Measurements from ENCODE around the gene SLC22A5.
"Not testable (repeated sequence)": the region's sequence is repeated elsewhere in the genome, so short reads cannot be mapped to it uniquely, and the experiment has no call there.

The SLC22A5 gene

DNA sequence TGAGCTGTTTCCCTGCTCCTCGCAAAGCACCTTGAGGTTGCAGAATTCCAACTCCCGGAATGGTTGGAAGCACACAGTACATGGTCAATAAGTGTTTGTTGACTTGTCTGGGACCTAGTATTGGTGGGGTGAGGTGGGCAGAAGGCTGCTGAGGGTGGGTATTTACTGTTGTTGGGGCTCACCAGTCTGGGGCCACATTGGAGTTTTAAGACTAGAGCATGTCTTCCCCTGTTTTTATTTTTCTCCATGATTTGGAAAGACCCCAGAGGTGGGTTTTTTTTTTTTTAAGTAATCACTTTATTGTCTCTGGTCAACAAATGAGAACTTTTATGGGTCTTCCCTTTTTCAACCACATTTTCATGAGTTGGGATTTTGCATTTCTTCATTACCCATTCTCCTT is 65.9 kb downstream of the SLC22A5 start:
- Mint-ChIP-seq H3K27me3 (ENCODE audit: low read depth) (peaks cover 3% of the 10 kb centered on the region), H3K27ac (peak overlapping the region in 1 of 3 experiments; percentile 53), H3K36me3 (ENCODE audit: low read depth) (no peaks in the 10 kb centered on the region), H3K9me3 (no peaks in the 10 kb centered on the region), H3K4me3 (no peak overlapping the region), H3K4me1 (peaks cover 41% of the 10 kb centered on the region)
- TF ChIP-seq, protein P1, sequence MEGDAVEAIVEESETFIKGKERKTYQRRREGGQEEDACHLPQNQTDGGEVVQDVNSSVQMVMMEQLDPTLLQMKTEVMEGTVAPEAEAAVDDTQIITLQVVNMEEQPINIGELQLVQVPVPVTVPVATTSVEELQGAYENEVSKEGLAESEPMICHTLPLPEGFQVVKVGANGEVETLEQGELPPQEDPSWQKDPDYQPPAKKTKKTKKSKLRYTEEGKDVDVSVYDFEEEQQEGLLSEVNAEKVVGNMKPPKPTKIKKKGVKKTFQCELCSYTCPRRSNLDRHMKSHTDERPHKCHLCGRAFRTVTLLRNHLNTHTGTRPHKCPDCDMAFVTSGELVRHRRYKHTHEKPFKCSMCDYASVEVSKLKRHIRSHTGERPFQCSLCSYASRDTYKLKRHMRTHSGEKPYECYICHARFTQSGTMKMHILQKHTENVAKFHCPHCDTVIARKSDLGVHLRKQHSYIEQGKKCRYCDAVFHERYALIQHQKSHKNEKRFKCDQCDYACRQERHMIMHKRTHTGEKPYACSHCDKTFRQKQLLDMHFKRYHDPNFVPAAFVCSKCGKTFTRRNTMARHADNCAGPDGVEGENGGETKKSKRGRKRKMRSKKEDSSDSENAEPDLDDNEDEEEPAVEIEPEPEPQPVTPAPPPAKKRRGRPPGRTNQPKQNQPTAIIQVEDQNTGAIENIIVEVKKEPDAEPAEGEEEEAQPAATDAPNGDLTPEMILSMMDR (IDR thresholded peaks at IDR 0.05; ENCODE audit: unreplicated experiment in 3 of 3) = no peak

DNA sequence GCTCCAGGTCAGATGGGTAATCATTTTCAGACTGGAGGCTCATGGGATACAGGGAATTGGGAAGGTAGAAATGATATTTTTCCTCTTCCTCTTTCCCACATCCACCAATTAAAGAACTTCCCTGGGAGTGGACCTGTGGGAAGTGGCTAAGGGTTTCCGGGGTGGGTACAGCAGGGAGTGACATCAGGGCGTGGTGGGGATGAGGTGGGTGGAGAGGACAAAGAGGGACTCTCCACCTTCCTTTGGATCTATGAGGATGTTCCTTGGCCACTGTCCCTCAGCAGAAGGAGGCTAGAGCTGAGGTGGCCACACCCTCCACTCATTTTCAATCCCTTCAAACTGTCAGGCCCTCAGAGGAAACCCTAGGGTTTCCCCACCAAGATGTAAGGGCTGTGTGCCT is 66.4 kb downstream of the SLC22A5 start:
- Mint-ChIP-seq H3K9me3 (no peaks in the 10 kb centered on the region), H3K4me3 (no peak overlapping the region), H3K27me3 (ENCODE audit: low read depth) (peaks cover 3% of the 10 kb centered on the region), H3K4me1 (peaks cover 41% of the 10 kb centered on the region), H3K27ac (no peak overlapping the region), H3K36me3 (ENCODE audit: low read depth) (no peaks in the 10 kb centered on the region)
- TF ChIP-seq, protein P1 (IDR thresholded peaks at IDR 0.05; ENCODE audit: unreplicated experiment in 3 of 3) = no peak

DNA sequence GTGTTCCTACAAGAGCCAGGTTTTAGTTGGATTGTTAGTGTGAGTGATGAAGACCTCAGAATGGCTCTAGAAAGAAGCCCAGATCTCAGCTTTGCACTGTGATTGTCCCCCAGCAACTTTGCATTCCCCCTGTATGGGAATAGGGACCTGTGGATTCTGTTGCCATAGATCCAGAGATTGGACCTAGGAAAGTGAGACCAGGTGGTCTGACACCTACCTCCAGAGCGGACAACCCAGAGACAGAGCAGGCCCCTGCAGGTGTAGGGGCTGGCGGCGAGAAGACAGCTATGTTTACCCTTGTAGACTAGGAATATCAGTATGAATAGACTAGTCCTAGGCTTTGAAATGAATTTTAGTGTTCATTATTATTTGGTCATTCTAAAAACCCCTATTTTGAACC is 67.4 kb downstream of the SLC22A5 start:
- H3K36me3 Mint-ChIP-seq (ENCODE audit: low read depth) = no peaks in the 10 kb centered on the region
- no peaks in the 10 kb centered on the region for H3K9me3 Mint-ChIP-seq
- no peak overlapping the region for H3K4me3 Mint-ChIP-seq
- TF ChIP-seq, protein P1 (IDR thresholded peaks at IDR 0.05; ENCODE audit: unreplicated experiment in 3 of 3) = no peak
- peaks cover 41% of the 10 kb centered on the region for H3K4me1 Mint-ChIP-seq
- H3K27me3 Mint-ChIP-seq (ENCODE audit: low read depth) = peaks cover 3% of the 10 kb centered on the region
- H3K27ac Mint-ChIP-seq = peak overlapping the region; percentile 85 to 97 (median 95)

DNA sequence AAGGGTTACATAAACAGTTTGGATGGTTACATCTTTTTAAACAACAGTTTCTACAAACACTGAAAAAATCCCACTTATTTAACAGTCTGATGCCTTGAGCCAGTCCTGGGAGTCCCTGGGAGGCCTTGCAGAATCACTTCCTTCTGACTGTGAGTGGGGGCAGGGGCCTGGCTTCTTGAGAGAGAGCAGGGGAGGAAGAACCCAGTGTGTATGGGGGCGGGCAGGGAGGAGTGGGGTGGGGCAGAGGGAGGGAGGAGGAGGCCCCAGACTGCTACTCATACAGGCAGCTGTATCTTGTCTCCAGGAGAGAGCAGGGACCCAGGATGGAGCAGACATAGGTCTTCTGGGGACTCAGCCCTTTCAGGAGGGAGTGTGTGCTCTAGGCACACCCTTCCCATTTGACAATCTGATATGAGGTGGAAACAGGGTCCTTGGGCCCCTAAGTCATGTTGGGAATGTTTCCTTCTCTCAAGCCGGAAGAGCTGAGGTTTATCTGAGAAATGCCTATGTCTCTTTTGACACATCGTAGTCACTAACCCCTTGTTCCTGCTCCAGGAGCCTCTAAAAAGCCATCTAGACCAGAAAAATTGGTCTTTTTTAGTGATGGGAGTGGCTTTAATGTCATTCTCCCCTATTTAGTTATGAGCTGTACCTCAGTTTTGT is 68.2 kb downstream of the SLC22A5 start:
- TF ChIP-seq, protein P1 (IDR thresholded peaks at IDR 0.05; ENCODE audit: unreplicated experiment in 3 of 3) = no peak
- peak overlapping the region; percentile 85 to 97 (median 95) for H3K27ac Mint-ChIP-seq
- H3K36me3 Mint-ChIP-seq (ENCODE audit: low read depth) = no peaks in the 10 kb centered on the region
- H3K9me3 Mint-ChIP-seq = no peaks in the 10 kb centered on the region
- peaks cover 3% of the 10 kb centered on the region for H3K27me3 Mint-ChIP-seq (ENCODE audit: low read depth)
- peak overlapping the region in 2 of 3 experiments; percentile 13 to 41 for H3K4me3 Mint-ChIP-seq
- peaks cover 41% of the 10 kb centered on the region for H3K4me1 Mint-ChIP-seq

DNA sequence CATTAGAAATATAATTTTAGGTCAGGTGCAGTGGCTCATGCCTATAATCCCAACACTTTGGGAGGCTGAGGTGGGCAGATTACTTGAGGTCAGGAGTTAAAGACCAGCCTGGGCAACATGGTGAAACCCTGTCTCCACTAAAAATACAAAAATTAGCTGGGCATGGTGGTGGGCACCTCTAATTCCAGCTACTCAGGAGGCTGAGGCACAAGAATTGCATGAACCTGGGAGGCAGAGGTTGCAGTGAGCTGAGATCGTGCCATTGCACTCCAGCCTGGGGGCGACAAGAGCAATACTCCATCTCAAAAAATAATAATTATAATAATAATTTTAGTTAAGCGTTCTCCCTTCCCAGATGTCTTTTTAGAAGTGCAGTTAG is 68.7 kb downstream of the SLC22A5 start:
- Mint-ChIP-seq H3K27ac (peak overlapping the region; percentile 85 to 97 (median 95)), H3K4me1 (peaks cover 41% of the 10 kb centered on the region)
- not testable (repeated sequence) for H3K4me3 Mint-ChIP-seq; H3K27me3 Mint-ChIP-seq (ENCODE audit: low read depth); H3K9me3 Mint-ChIP-seq; H3K36me3 Mint-ChIP-seq (ENCODE audit: low read depth)

DNA sequence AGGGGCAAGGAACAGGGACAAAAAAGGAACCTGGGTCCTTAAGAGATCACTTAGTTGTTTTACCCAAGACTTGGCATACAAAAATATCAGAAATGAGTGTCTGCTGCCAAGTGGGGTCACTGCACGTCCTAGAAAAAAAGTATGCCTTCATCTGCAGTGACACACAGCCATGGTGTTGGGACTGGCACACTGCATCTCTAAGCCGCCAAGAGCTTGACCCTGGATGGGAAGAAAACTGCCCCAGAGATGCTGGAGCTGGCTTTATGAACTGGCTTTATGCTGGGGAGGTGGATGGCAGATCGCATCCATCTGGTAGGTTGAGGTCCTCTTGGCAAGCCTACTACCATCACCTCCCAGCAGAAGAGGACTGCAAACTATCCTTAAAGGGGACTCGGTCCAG is 69.4 kb downstream of the SLC22A5 start:
- TF ChIP-seq, protein P1 (IDR thresholded peaks at IDR 0.05; ENCODE audit: unreplicated experiment in 3 of 3) = no peak
- Mint-ChIP-seq H3K36me3 (ENCODE audit: low read depth) (no peaks in the 10 kb centered on the region), H3K9me3 (no peaks in the 10 kb centered on the region), H3K27me3 (ENCODE audit: low read depth) (peaks cover 3% of the 10 kb centered on the region), H3K4me1 (peaks cover 40% of the 10 kb centered on the region), H3K27ac (peak overlapping the region in 2 of 3 experiments; percentile 20 to 74), H3K4me3 (no peak overlapping the region)

Data from nephron (organoid).